Measurements from ENCODE around the gene MYH13.

Gene MYH13

GRCh38 chr17:10328971-10329923 is 43.6 kb downstream of the MYH13 start:
- Histone ChIP-seq H2AFZ (ENCODE audit: low read length) (no peak overlapping the region), H3K79me2 (ENCODE audit: low read length) (no peaks in the 10 kb centered on the region), H3K27me3 (replicated peaks; ENCODE audit: insufficient read depth, low read length) (no peaks in the 10 kb centered on the region), H3F3A (ENCODE audit: insufficient read depth, low read length) (no peaks in the 10 kb centered on the region), H4K20me1 (ENCODE audit: insufficient read depth, low read length) (no peaks in the 10 kb centered on the region), H3K4me1 (ENCODE audit: low read length) (no peaks in the 10 kb centered on the region), H3K4me2 (ENCODE audit: low read depth, low read length) (no peak overlapping the region), H3K9me2 (replicated peaks; ENCODE audit: insufficient read depth, low read length) (no peaks in the 10 kb centered on the region), H3K9me3 (replicated peaks; ENCODE audit: insufficient read depth, low read length) (no peaks in the 10 kb centered on the region), H3K9ac (ENCODE audit: low read length) (no peak overlapping the region), H3K27ac (ENCODE audit: low read length) (no peak overlapping the region), H3K36me3 (replicated peaks; ENCODE audit: insufficient read depth, low read length) (no peaks in the 10 kb centered on the region), H3K4me3 (ENCODE audit: low read length) (no peak overlapping the region)
- no peak for DNase-seq
- TF ChIP-seq CTCF (IDR thresholded peaks at IDR 0.05; ENCODE audit: low read length), result no peak
- no peak for TF ChIP-seq EZH2phosphoT487 (IDR thresholded peaks at IDR 0.05; ENCODE audit: low read length)
- no peak for TF ChIP-seq EZH2 (optimal IDR thresholded peaks at IDR 0.05; ENCODE audit: low read depth, low read length)

GRCh38 chr17:10328206-10328605 is 44.6 kb downstream of the MYH13 start:
- Histone ChIP-seq H3K9me2 (replicated peaks; ENCODE audit: insufficient read depth, low read length) (no peaks in the 10 kb centered on the region), H4K20me1 (ENCODE audit: insufficient read depth, low read length) (no peaks in the 10 kb centered on the region), H3F3A (ENCODE audit: insufficient read depth, low read length) (no peaks in the 10 kb centered on the region), H3K9ac (ENCODE audit: low read length) (no peak overlapping the region), H3K36me3 (replicated peaks; ENCODE audit: insufficient read depth, low read length) (no peaks in the 10 kb centered on the region), H3K9me3 (replicated peaks; ENCODE audit: insufficient read depth, low read length) (no peaks in the 10 kb centered on the region), H3K27me3 (replicated peaks; ENCODE audit: insufficient read depth, low read length) (no peaks in the 10 kb centered on the region), H3K4me2 (ENCODE audit: low read depth, low read length) (no peak overlapping the region), H3K4me3 (ENCODE audit: low read length) (no peak overlapping the region), H2AFZ (ENCODE audit: low read length) (no peak overlapping the region), H3K27ac (ENCODE audit: low read length) (no peak overlapping the region), H3K4me1 (ENCODE audit: low read length) (no peaks in the 10 kb centered on the region), H3K79me2 (ENCODE audit: low read length) (no peaks in the 10 kb centered on the region)
- TF ChIP-seq CTCF (IDR thresholded peaks at IDR 0.05; ENCODE audit: low read length) (no peak), EZH2 (optimal IDR thresholded peaks at IDR 0.05; ENCODE audit: low read depth, low read length) (no peak), EZH2phosphoT487 (IDR thresholded peaks at IDR 0.05; ENCODE audit: low read length) (no peak)
- DNase-seq, result no peak

GRCh38 chr17:10327640-10328039 is 45.2 kb downstream of the MYH13 start:
- Histone ChIP-seq H3K9me2 (replicated peaks; ENCODE audit: insufficient read depth, low read length) (no peaks in the 10 kb centered on the region), H3K4me3 (ENCODE audit: low read length) (no peak overlapping the region), H3K27ac (ENCODE audit: low read length) (no peak overlapping the region), H3K4me2 (ENCODE audit: low read depth, low read length) (no peak overlapping the region), H3K36me3 (replicated peaks; ENCODE audit: insufficient read depth, low read length) (no peaks in the 10 kb centered on the region), H4K20me1 (ENCODE audit: insufficient read depth, low read length) (no peaks in the 10 kb centered on the region), H3K27me3 (replicated peaks; ENCODE audit: insufficient read depth, low read length) (no peaks in the 10 kb centered on the region), H3K9me3 (replicated peaks; ENCODE audit: insufficient read depth, low read length) (no peaks in the 10 kb centered on the region), H3F3A (ENCODE audit: insufficient read depth, low read length) (no peaks in the 10 kb centered on the region), H2AFZ (ENCODE audit: low read length) (no peak overlapping the region), H3K79me2 (ENCODE audit: low read length) (no peaks in the 10 kb centered on the region), H3K4me1 (ENCODE audit: low read length) (no peaks in the 10 kb centered on the region), H3K9ac (ENCODE audit: low read length) (no peak overlapping the region)
- no peak for TF ChIP-seq EZH2phosphoT487 (IDR thresholded peaks at IDR 0.05; ENCODE audit: low read length)
- TF ChIP-seq CTCF (IDR thresholded peaks at IDR 0.05; ENCODE audit: low read length), result peak; percentile 88
- TF ChIP-seq EZH2 (optimal IDR thresholded peaks at IDR 0.05; ENCODE audit: low read depth, low read length), result no peak
- DNase-seq, result peak; percentile 69
